HepG2 (cell line): ENCODE results near the gene LIN28B. TPM values are rescaled to one million over a fixed set of nuclear protein-coding genes. Genes with fewer than 3 reads are reported as not detected.
"Not testable (repeated sequence)": the region's sequence is repeated elsewhere in the genome, so short reads cannot be mapped to it uniquely, and the experiment has no call there.

ENCODE experiments used
- ATAC-seq: fragments of 200-7000 bp; cut with Tn5 transposase; 3 replicates; pipeline ENCODE4 v1.9.1; 2020; ENCODE audit warnings: mild to moderate bottlenecking, moderate library complexity
- BruUV-seq: library from RNA; stranded (reverse); fragments of 400-500 nt; replicated peaks from 2 replicates; lab custom pipeline; 2021; lab: Mats Ljungman, UMichigan
- CTCF ChIA-PET: fragments of 300-600 bp; formaldehyde crosslinking; extraction: SDS; loops from one replicate; lab custom pipeline; 2021; ENCODE audit warnings: low total read pairs, inconsistent platforms, low intra/inter-chr PET ratio; lab: Yijun Ruan, JAX
- POLR2A ChIA-PET: fragments of 350-600 bp; sonication (Branson Sonifier 250); formaldehyde crosslinking; loops from one replicate; lab custom pipeline; 2020; ENCODE audit warnings: antibody characterized with exemption, inconsistent platforms; lab: Yijun Ruan, JAX
- DNase-seq: peaks from one replicate; pipeline ENCODE4 v3.0.0-alpha.2; 2015; ENCODE audit warnings: low spot score
- FAIRE-seq: peaks from 3 replicates; lab custom pipeline; 2011; peaks lifted over from hg19 to GRCh38; lab: Jason Lieb, UNC
- H2AFZ ChIP-seq: one replicate; pipeline ENCODE4 v1.6.1; 2011; ENCODE audit warnings: low read length, inconsistent platforms
- H3K27ac ChIP-seq: fragments of 300-600 bp; 3 replicates; pipeline ENCODE4 v1.8.0; 2011; ENCODE audit warnings: mixed run types, mild to moderate bottlenecking, mixed read lengths, low read length, inconsistent platforms; ENCODE audit not compliant: insufficient read depth; ENCODE audit errors: extremely low read length
- H3K27me3 ChIP-seq, 2 experiments: fragments of 200-600 bp in 1 of 2; 2 replicates in 1 of 2; 3 replicates in 1 of 2; pipeline versions ENCODE4 v1.6.0 to v1.8.0; 2011; ENCODE audit warnings: low read length in 2 of 2, mild to moderate bottlenecking in 2 of 2, moderate library complexity in 2 of 2, inconsistent platforms in 1 of 2; ENCODE audit not compliant: insufficient read depth in 2 of 2, control insufficient read depth in 1 of 2
- H3K36me3 ChIP-seq, 2 experiments: fragments of 200-600 bp in 1 of 2; replicated peaks in 1 of 2; 2 replicates in 1 of 2; 3 replicates in 1 of 2; pipeline versions ENCODE4 v1.5.1 to v1.8.0; 2011; ENCODE audit warnings: low read length in 2 of 2, inconsistent platforms in 1 of 2; ENCODE audit not compliant: insufficient read depth in 2 of 2, control insufficient read depth in 1 of 2
- H3K4me1 ChIP-seq: 2 replicates; pipeline ENCODE4 v1.5.1; 2012; ENCODE audit warnings: low read length, inconsistent platforms; ENCODE audit not compliant: insufficient read depth
- H3K4me2 ChIP-seq: 2 replicates; pipeline ENCODE4 v1.6.0; 2011; ENCODE audit warnings: low read depth, low read length, inconsistent platforms
- H3K4me3 ChIP-seq, 3 experiments: fragments of 200-600 bp in 1 of 3; sonication (generic), shearing (Covaris generic) in 1 of 3; replicated peaks in 1 of 3; 2 replicates each; pipeline ENCODE4 v1.5.1; 2011 to 2016; ENCODE audit warnings: low read length in 3 of 3, inconsistent platforms in 2 of 3, low read depth in 2 of 3, mild to moderate bottlenecking in 2 of 3, control low read depth in 1 of 3, mixed read lengths in 1 of 3; ENCODE audit not compliant: insufficient read depth in 1 of 3
- H3K79me2 ChIP-seq: one replicate; pipeline ENCODE4 v1.6.1; 2011; ENCODE audit warnings: low read length, inconsistent platforms; ENCODE audit not compliant: insufficient read depth
- H3K9ac ChIP-seq: 2 replicates; pipeline ENCODE4 v1.6.0; 2011; ENCODE audit warnings: mild to moderate bottlenecking, low read depth, low read length, inconsistent platforms; ENCODE audit not compliant: insufficient read depth
- H3K9me3 ChIP-seq: 2 replicates; pipeline ENCODE4 v1.5.1; 2012; ENCODE audit warnings: mild to moderate bottlenecking, low read length
- H4K20me1 ChIP-seq: 2 replicates; pipeline ENCODE4 v1.6.0; 2011; ENCODE audit warnings: inconsistent platforms, mild to moderate bottlenecking, low read length, moderate library complexity; ENCODE audit not compliant: insufficient read depth
- GZF1 ChIP-seq: sonication (generic); formaldehyde crosslinking; IDR thresholded peaks from 2 replicates; pipeline ENCODE4 v1.5.1; 2020; ENCODE audit warnings: mild to moderate bottlenecking, missing genetic modification reagents
- HES4 ChIP-seq: sonication (generic); formaldehyde crosslinking; IDR thresholded peaks from 2 replicates; pipeline ENCODE4 v1.9.0; 2021; ENCODE audit warnings: mild to moderate bottlenecking, missing genetic modification reagents, borderline replicate concordance
- ONECUT2 ChIP-seq: sonication (generic); formaldehyde crosslinking; IDR thresholded peaks from 2 replicates; pipeline ENCODE4 v1.4.0; 2020; ENCODE audit warnings: missing genetic modification reagents
- TFE3 ChIP-seq: IDR thresholded peaks from 2 replicates; pipeline ENCODE4 v1.6.1; 2016
- ZBTB42 ChIP-seq: sonication (generic); formaldehyde crosslinking; IDR thresholded peaks from 2 replicates; pipeline ENCODE4 v1.5.0; 2020; ENCODE audit warnings: mild to moderate bottlenecking, missing genetic modification reagents
- WGBS: methylation state at CpG from one replicate; pipeline ENCODE4 v1.1.6; 2017; ENCODE audit warnings: low lambda C conversion rate; 5-methylcytosine and 5-hydroxymethylcytosine counted together
- in situ Hi-C: cut with HindIII; loops from 2 replicates; pipeline ENCODE4 v1.10.0; 2017; ENCODE audit warnings: low pct_unique_long_range_greater_than_20kb; ENCODE audit not compliant: extremely low pct_ligation_motif_present
- intact Hi-C: fragments of 100-400 bp; cut with micrococcal nuclease; formaldehyde crosslinking; loops from one replicate; pipeline ENCODE4 v1.10.0; 2022; ENCODE audit not compliant: unreplicated experiment
- polyA plus RNA-seq, 8 experiments: library from polyadenylated mRNA; depleted of rRNA in 3 of 8; stranded (reverse) in 7 of 8; unstranded in 1 of 8; fragments of >200 nt; fragmentation: Illumina TruSeq in 4 of 8; extraction: Trizol in 4 of 8; gene quantifications; 2 replicates each; pipeline versions ENCODE4 v1.2.1 to v1.2.3, GENCODE V29; 2011 to 2016; ENCODE audit warnings: low read depth in 4 of 8, missing spikeins in 1 of 8, mixed read lengths in 1 of 8; ENCODE audit not compliant: insufficient read depth in 1 of 8
- total RNA-seq, 5 experiments: library from RNA; depleted of rRNA; stranded (reverse); fragments of >200 nt; fragmentation: Illumina TruSeq; extraction: Trizol; gene quantifications; 2 replicates each; pipeline ENCODE4 v1.2.3, GENCODE V29; 2016; ENCODE audit warnings: low read depth in 1 of 5
- TF ChIP-seq, protein P1 (sequence below): sonication (generic); formaldehyde crosslinking; IDR thresholded peaks from 2 replicates; pipeline ENCODE4 v1.4.0; 2020; ENCODE audit warnings: mild to moderate bottlenecking, missing genetic modification reagents
- TF ChIP-seq, protein P2 (sequence below): IDR thresholded peaks from 2 replicates; pipeline ENCODE4 v1.6.1; 2018; ENCODE audit warnings: missing genetic modification reagents

The LIN28B gene
- total and polyA plus RNA-seq, 2 of the 13 experiments (the other 11 are each of a cell fraction or from before 2014, with no cell fraction given): 14.5 to 56.8 TPM

DNA sequence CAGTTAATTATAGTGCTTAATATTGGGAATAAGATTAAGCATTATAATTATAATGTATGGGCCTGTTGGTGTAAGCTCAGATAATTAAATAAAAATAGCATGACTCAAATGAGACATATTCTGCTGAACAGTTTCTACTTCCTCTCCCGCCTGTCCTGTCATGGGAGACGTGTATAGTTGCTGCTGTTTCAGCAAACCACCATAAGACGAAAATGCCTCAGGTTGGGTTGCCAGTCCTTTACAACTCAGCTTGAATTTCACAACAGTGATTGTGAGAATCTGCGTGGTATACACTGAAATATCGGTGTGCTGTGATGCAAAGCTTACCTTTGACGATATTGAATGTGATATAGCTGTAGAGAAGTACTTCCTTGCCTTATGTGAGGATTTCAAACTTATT, 123.4 kb downstream of the LIN28B start:
- peaks cover 2 to 15% of the 10 kb centered on the region in 2 experiments for H3K36me3 ChIP-seq
- no TSS peak for BruUV-seq
- no peak overlapping the region for H3K27ac ChIP-seq
- TF ChIP-seq ONECUT2 (CRISPR knock-in tag): no peak
- TF ChIP-seq TFE3 (CRISPR knock-in tag): no peak
- TF ChIP-seq HES4 (CRISPR knock-in tag): no peak
- TF ChIP-seq GZF1 (CRISPR knock-in tag): no peak
- TF ChIP-seq, protein P1, sequence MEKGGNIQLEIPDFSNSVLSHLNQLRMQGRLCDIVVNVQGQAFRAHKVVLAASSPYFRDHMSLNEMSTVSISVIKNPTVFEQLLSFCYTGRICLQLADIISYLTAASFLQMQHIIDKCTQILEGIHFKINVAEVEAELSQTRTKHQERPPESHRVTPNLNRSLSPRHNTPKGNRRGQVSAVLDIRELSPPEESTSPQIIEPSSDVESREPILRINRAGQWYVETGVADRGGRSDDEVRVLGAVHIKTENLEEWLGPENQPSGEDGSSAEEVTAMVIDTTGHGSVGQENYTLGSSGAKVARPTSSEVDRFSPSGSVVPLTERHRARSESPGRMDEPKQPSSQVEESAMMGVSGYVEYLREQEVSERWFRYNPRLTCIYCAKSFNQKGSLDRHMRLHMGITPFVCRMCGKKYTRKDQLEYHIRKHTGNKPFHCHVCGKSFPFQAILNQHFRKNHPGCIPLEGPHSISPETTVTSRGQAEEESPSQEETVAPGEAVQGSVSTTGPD (CRISPR knock-in tag): no peak
- TF ChIP-seq, protein P2, sequence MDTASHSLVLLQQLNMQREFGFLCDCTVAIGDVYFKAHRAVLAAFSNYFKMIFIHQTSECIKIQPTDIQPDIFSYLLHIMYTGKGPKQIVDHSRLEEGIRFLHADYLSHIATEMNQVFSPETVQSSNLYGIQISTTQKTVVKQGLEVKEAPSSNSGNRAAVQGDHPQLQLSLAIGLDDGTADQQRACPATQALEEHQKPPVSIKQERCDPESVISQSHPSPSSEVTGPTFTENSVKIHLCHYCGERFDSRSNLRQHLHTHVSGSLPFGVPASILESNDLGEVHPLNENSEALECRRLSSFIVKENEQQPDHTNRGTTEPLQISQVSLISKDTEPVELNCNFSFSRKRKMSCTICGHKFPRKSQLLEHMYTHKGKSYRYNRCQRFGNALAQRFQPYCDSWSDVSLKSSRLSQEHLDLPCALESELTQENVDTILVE: no peak
- TF ChIP-seq ZBTB42 (CRISPR knock-in tag): no peak
- H3K79me2 ChIP-seq: no peaks in the 10 kb centered on the region
- intact Hi-C loops (no loop called here), in situ Hi-C loops (no loop called here)
- no peak overlapping the region for H3K4me3 ChIP-seq
- DNase-seq: no peak
- no peak overlapping the region for H3K9ac ChIP-seq
- ChIA-PET CTCF (no interaction called here), POLR2A (no interaction called here)
- H3K9me3 ChIP-seq: no peaks in the 10 kb centered on the region
- H3K4me1 ChIP-seq: no peaks in the 10 kb centered on the region
- H3K4me2 ChIP-seq: no peak overlapping the region
- H3K27me3 ChIP-seq: no peaks in the 10 kb centered on the region
- H2AFZ ChIP-seq: no peak overlapping the region
- ATAC-seq: no peak
- FAIRE-seq: no peak
- H4K20me1 ChIP-seq: no peaks in the 10 kb centered on the region
- 96% methylated on average over 6 of the region's 6 CpGs for WGBS

GRCh38 chr6:105081662-105082061, 124.8 kb downstream of the LIN28B start:
- DNase-seq, H3K4me3 ChIP-seq, H3K4me2 ChIP-seq, H3K79me2 ChIP-seq, H3K4me1 ChIP-seq, H3K9ac ChIP-seq, POLR2A ChIA-PET, H3K9me3 ChIP-seq, H4K20me1 ChIP-seq, CTCF ChIA-PET, ATAC-seq, H3K27me3 ChIP-seq, FAIRE-seq, intact Hi-C loops, in situ Hi-C loops, H2AFZ ChIP-seq, H3K27ac ChIP-seq: not testable (repeated sequence)
- BruUV-seq: TSS peak; percentile 21
- peaks cover 2 to 15% of the 10 kb centered on the region in 2 experiments for H3K36me3 ChIP-seq
- 66% methylated on average over 3 of the region's 3 CpGs for WGBS
